HG03469 (cell line): ENCODE measurements around the gene ADAM19.

Source experiments
- ATAC-seq: cut with Tn5 transposase; IDR thresholded peaks from one replicate; pipeline ENCODE4 v1.9.1; 2021; ENCODE audit warnings: mild to moderate bottlenecking, moderate library complexity, moderate number of reproducible peaks; ENCODE audit not compliant: unreplicated experiment

Gene ADAM19

GRCh38 chr5:157563929-157564716 lies 11.5 kb downstream of the ADAM19 start:
- no peak for ATAC-seq

GRCh38 chr5:157563373-157563928 lies 12.1 kb downstream of the ADAM19 start:
- no peak for ATAC-seq

GRCh38 chr5:157562111-157562581 lies 13.4 kb downstream of the ADAM19 start:
- no peak for ATAC-seq

- no peak for ATAC-seq
These were observed 14.5 kb downstream of the ADAM19 start for GRCh38 chr5:157561110-157561509.

GRCh38 chr5:157559301-157559700 lies 16.3 kb downstream of the ADAM19 start:
- ATAC-seq: no peak

GRCh38 chr5:157558681-157559080 lies 16.9 kb downstream of the ADAM19 start:
- ATAC-seq: no peak

GRCh38 chr5:157558041-157558595 lies 17.5 kb downstream of the ADAM19 start:
- ATAC-seq: no peak

- no peak for ATAC-seq
These were observed 18.8 kb downstream of the ADAM19 start for GRCh38 chr5:157556615-157557418.

- ATAC-seq: no peak
These were observed 20.4 kb downstream of the ADAM19 start for GRCh38 chr5:157555037-157555640.

- ATAC-seq: no peak
These were observed 21.2 kb downstream of the ADAM19 start for GRCh38 chr5:157554179-157555036.

GRCh38 chr5:157552650-157553049 lies 22.9 kb downstream of the ADAM19 start:
- ATAC-seq: no peak

- ATAC-seq: no peak
These were observed 24.9 kb downstream of the ADAM19 start for GRCh38 chr5:157550663-157551062.

- ATAC-seq: no peak
These were observed 25.5 kb downstream of the ADAM19 start for GRCh38 chr5:157549954-157550549.

GRCh38 chr5:157549283-157549629 lies 26.3 kb downstream of the ADAM19 start:
- no peak for ATAC-seq

- no peak for ATAC-seq
These were observed 26.9 kb downstream of the ADAM19 start for GRCh38 chr5:157548513-157549282.

- no peak for ATAC-seq
These were observed 27.5 kb downstream of the ADAM19 start for GRCh38 chr5:157547941-157548512.

- ATAC-seq: no peak
These were observed 29.0 kb downstream of the ADAM19 start for GRCh38 chr5:157546456-157547100.
